ENCODE data around the gene FAM114A1. TPM values are rescaled to one million over a fixed set of nuclear protein-coding genes. Genes with fewer than 3 reads are reported as not detected.

The FAM114A1 gene
- total RNA-seq, 1 experiment from 2014 or later: 89.1 TPM

DNA sequence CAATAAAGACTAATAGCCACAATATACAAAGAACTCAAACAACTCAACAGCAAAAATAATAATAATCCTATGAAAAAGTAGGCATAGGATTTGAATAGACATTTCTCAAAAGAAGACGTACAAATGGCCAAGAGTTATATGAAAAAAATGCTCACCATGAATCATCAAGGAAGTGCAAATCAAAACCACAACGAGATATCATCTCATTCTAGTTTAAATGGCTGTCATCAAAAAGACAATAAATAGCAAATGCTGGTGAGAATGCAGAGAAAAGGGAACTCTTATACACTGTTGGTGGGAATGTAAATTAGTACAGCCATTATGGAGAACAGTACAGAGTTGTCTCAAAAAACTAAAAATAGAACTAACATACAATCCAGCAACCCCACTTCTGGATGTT is 29.8 kb upstream of the FAM114A1 start:
- no peak for DNase-seq (ENCODE audit: low read depth in 1 of 2, low spot score in 2 of 2)
- Histone ChIP-seq H3K9me3 (replicated peaks) (no peaks in the 10 kb centered on the region), H3K27ac (no peak overlapping the region), H3K36me3 (no peaks in the 10 kb centered on the region), H3K27me3 (replicated peaks) (no peaks in the 10 kb centered on the region), H3K4me1 (replicated peaks) (peaks cover 10% of the 10 kb centered on the region), H3K4me3 (no peak overlapping the region)

DNA sequence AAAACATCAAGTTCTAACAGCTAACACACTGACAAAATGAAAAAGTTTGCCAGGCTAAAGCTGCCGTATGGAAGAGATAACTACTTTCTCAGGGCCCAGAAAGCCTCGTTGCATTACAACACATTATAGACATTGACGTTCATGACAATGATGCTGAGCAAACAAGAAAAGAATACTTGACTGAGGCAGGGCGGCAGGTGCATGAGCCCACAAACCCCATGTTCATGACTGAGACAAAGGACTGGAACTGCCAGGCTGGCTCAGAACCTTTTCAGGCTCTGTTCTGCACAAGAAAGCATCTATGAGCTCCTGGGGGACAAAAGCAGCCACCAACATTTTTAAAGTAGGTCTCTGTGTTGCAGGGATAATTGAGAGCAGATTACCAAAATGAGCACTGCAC is 24.6 kb upstream of the FAM114A1 start:
- H3K27ac ChIP-seq: no peak overlapping the region
- no peaks in the 10 kb centered on the region for H3K9me3 ChIP-seq (replicated peaks)
- H3K4me1 ChIP-seq (replicated peaks): peaks cover 5% of the 10 kb centered on the region
- no peak for DNase-seq (ENCODE audit: low read depth in 1 of 2, low spot score in 2 of 2)
- no peaks in the 10 kb centered on the region for H3K27me3 ChIP-seq (replicated peaks)
- no peaks in the 10 kb centered on the region for H3K36me3 ChIP-seq
- H3K4me3 ChIP-seq: no peak overlapping the region

DNA sequence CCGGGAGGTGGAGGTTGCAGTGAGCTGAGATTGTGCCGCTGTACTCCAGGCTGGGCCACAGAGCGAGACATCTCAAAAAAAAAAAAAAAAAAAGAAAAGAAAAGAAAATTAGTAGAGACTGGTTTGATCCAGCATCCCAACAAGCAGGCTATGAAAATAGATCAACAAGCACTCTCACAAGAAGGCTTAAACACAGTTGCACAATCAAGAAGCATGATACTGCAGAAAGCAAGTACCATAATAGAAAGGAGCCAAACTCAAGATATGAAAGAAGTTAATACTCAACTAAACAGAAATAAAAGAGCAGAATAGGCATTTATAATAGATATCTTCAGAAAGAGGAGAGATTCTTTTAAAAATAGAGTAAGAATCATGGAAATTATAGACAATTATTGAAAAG is 21.6 kb upstream of the FAM114A1 start:
- Histone ChIP-seq H3K4me3 (no peak overlapping the region), H3K36me3 (no peaks in the 10 kb centered on the region), H3K27me3 (replicated peaks) (no peaks in the 10 kb centered on the region), H3K27ac (no peak overlapping the region), H3K9me3 (replicated peaks) (no peaks in the 10 kb centered on the region), H3K4me1 (replicated peaks) (no peaks in the 10 kb centered on the region)
- DNase-seq (ENCODE audit: low read depth in 1 of 2, low spot score in 2 of 2): no peak

DNA sequence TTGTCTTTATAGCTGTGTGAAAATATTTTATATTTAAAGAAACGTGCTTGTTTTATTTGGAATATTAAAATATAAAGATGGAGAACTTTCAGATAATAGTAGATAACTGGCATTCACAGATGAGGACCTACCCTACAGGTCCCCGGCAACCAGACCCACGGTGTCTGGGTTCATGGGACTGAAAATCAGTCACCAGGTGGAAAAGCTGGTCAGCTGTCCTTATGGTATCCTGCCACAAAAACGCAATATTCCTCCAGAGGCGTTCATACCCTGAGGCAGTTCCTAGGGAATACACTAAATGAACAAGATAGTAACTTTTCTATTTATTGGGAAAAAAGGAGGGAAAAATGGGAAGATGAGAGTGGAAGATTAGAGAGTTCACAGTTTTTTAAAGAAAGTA is 12.1 kb upstream of the FAM114A1 start:
- Histone ChIP-seq H3K9me3 (replicated peaks) (no peaks in the 10 kb centered on the region), H3K4me3 (no peak overlapping the region), H3K27ac (no peak overlapping the region), H3K4me1 (replicated peaks) (peaks cover 15% of the 10 kb centered on the region), H3K27me3 (replicated peaks) (no peaks in the 10 kb centered on the region), H3K36me3 (no peaks in the 10 kb centered on the region)
- DNase-seq (ENCODE audit: low read depth in 1 of 2, low spot score in 2 of 2): no peak

DNA sequence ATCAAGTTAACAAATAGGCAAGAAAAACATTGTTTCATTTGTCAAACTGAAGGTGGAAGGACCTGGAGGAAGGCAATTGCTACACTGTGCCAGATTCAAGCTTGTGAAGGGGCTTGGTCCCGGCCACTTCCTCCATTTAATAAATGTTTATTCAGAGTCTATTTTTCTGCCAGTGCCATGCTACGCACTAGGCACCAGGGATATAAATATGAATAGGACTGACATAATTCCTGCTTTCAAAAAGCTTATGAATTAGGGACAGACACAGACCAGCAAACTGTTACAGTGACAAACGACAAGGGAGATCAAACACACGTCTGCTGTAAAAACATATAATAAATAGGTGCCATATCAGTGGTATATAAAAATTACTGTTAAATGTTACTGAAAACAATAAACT is 11.6 kb upstream of the FAM114A1 start:
- Histone ChIP-seq H3K4me1 (replicated peaks) (peaks cover 15% of the 10 kb centered on the region), H3K36me3 (no peaks in the 10 kb centered on the region), H3K9me3 (replicated peaks) (no peaks in the 10 kb centered on the region), H3K27ac (no peak overlapping the region), H3K4me3 (peak overlapping the region; percentile 26), H3K27me3 (replicated peaks) (no peaks in the 10 kb centered on the region)
- no peak for DNase-seq (ENCODE audit: low read depth in 1 of 2, low spot score in 2 of 2)

DNA sequence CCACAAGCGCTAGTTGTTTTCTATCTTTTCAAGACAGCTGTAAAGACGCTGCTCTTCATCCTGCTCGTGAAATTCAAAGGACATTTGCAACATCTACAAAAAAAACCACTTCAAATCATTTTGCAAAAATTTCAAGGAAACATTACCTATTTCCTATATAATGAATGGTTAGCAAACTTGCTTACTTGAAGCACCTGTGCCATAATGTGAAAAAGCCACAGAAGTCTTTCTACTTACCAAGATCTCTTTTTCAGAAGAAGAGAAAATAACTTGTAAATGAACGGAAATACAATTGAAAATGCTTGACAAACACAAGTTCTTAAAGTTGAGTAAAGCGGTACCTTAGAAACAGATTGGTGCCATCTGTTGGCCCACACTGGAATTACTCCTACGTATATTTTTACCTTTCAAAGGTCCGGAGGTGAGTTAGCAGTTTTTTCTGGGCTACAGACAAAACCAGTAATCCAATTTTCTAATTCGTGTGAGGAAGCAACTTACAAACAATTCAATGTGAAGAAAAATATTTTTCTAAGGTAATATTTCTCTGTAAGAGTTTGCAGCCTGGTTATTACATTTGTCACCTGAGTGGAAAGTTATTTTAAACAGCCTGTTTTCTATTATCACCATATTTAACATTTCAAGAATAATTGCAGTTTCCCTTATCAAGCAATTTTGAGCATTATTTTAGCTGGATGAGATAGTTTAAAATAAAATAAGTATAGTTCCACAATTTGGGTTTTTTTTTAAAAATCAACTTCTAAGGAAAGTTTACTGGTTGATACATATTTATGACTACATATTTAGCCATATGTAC is 10.9 kb upstream of the FAM114A1 start, which contains the start of gene TLR6:
TSS of gene TLR6 (minus strand) at position 294 of the 814 bp plus-strand sequence. CDS start 27,344 bp downstream, outside the sequence.
- Histone ChIP-seq H3K4me1 (replicated peaks) (peaks cover 15% of the 10 kb centered on the region), H3K27ac (peak within 1 kb of the TSS; percentile 82), H3K4me3 (peak within 1 kb of the TSS; percentile 26), H3K36me3 (no peaks in the 10 kb centered on the region), H3K27me3 (replicated peaks) (no peaks in the 10 kb centered on the region), H3K9me3 (replicated peaks) (no peaks in the 10 kb centered on the region)
- peak; percentile 47 to 63 for DNase-seq (ENCODE audit: low read depth in 1 of 2, low spot score in 2 of 2)

DNA sequence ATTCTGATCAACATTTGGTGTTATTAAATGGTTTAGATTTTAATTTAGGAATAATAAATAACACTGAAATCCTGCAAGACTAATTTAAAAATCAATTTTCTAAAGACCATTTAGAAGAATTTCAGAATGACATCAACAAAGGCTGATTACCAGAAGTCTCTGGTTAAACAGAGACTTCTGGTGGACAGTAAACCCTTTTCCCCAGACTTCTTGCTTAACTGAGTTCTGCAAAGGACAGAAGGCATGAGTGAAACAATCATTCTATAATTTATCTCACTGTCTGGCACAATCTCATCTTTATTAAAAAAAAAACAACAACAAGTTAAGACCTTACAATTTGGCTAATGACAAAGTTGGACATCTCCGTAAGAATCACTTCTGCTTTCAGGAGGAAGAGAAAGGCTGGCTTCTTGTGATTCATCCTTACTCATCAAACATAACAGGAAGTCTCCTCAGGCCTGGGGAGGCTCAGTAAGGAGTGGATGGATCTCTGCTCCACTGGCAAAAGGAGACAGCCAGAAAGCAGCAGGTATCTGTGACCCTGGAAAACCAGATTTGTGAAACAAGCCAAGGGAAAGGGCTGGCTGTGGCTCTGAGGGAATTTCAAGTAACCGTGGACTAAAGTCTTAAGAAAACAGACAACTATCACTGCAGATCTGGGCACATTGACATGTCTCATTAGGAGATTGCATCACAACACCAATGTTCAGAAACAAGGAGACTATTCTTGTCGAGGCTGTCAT is 10.1 kb upstream of the FAM114A1 start:
- H3K9me3 ChIP-seq (replicated peaks): no peaks in the 10 kb centered on the region

DNA sequence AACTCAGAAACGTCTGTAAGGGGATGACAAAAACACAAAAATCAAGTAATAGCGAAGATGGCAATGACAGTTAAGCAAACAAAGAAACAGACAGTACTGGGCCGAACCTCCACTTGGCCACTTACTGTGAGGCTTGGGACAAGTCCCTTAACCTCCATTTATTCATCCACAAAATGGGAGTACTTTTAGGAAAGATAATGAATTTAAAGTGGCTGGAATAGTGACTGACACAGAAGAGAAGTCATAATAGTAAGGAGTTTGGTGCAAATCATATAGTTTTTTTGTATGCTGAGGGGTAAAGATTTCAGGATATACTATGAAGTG is 9.5 kb upstream of the FAM114A1 start:
- Histone ChIP-seq H3K4me1 (replicated peaks) (peaks cover 15% of the 10 kb centered on the region), H3K36me3 (no peaks in the 10 kb centered on the region), H3K27ac (peak overlapping the region; percentile 82), H3K4me3 (no peak overlapping the region), H3K9me3 (replicated peaks) (no peaks in the 10 kb centered on the region), H3K27me3 (replicated peaks) (no peaks in the 10 kb centered on the region)
- no peak for DNase-seq (ENCODE audit: low read depth in 1 of 2, low spot score in 2 of 2)

More for the DNA sequence above, 10.1 kb upstream of the FAM114A1 start:
- H3K27me3 ChIP-seq (replicated peaks): no peaks in the 10 kb centered on the region
- H3K36me3 ChIP-seq: no peaks in the 10 kb centered on the region
- no peak overlapping the region for H3K4me3 ChIP-seq
- H3K4me1 ChIP-seq (replicated peaks): peaks cover 15% of the 10 kb centered on the region
- DNase-seq (ENCODE audit: low read depth in 1 of 2, low spot score in 2 of 2): peak; percentile 61 to 81
- peak overlapping the region; percentile 82 for H3K27ac ChIP-seq

DNA sequence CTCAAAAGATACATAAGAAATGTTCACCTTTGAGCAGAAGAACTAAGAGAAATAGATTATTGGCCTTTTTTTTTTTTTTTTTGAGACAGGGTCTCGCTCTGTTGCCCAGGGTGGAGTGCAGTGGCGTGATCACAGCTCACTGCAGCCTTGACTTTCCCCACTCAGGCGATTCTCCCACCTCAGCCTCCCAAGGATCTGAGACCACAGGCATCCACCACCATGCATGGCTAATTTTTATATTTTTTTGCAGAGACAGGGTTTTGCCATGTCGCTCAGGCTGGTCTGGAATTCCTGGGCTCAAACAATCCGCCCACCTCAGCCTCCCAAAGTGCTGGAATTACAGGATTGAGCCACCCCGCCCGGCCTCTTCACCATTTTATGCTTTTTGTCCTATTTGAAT is 8.1 kb upstream of the FAM114A1 start:
- H3K36me3 ChIP-seq: no peaks in the 10 kb centered on the region
- no peak overlapping the region for H3K27ac ChIP-seq
- peaks cover 15% of the 10 kb centered on the region for H3K4me1 ChIP-seq (replicated peaks)
- no peak overlapping the region for H3K4me3 ChIP-seq
- no peaks in the 10 kb centered on the region for H3K9me3 ChIP-seq (replicated peaks)
- DNase-seq (ENCODE audit: low read depth in 1 of 2, low spot score in 2 of 2): no peak
- H3K27me3 ChIP-seq (replicated peaks): no peaks in the 10 kb centered on the region

DNA sequence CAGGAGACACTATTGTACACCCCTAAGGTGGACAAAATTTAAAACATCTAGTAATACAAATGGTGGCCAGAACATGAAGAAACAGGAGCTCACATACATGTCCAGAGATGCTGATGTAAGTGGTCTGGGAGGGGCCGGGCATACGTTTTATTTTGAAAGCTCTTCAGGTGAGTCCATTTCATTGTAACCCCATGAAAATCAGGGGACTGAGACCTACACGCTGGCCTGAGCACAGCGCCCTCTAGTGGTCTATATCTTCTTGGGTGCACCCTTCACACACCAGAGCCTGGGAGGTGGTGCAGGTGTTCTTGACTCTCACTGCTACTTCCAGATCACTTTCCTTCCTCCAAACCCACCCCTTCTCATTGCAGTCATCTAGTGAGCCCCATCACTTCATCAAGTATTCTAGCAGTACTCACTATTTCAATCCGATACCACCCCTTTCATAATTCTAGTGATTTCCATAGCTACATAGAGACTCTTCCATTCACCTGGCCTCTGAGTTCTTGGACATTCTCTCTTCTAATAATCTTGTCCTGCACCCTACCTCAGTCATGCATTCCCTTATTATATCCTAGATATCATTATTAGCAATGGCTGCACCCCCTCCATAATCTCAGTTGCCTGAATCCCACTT is 6.7 kb upstream of the FAM114A1 start:
- no peak overlapping the region for H3K4me3 ChIP-seq
- H3K36me3 ChIP-seq: no peaks in the 10 kb centered on the region
- peaks cover 15% of the 10 kb centered on the region for H3K4me1 ChIP-seq (replicated peaks)
- no peak overlapping the region for H3K27ac ChIP-seq
- DNase-seq (ENCODE audit: low read depth in 1 of 2, low spot score in 2 of 2): no peak
- no peaks in the 10 kb centered on the region for H3K27me3 ChIP-seq (replicated peaks)
- H3K9me3 ChIP-seq (replicated peaks): no peaks in the 10 kb centered on the region

DNA sequence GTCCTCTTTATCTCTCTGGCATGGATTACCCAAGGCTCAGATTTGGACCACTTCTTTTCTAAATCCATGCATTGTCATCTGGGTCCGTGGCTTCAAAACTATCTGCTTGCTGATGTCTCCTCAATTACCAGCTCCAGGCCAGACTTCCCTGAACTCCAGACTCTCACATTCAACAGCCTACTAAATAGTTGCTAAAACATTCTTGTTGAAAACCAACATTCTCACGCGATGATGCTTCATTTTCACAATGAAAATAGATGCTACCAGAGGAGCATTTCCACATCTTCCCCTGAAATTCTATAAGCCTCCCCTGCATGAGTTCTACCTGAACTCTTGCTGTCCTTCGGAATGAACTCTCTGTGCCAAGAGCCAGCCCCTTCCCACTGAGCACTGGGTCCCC is 5.8 kb upstream of the FAM114A1 start:
- Histone ChIP-seq H3K4me3 (no peak overlapping the region), H3K27me3 (replicated peaks) (no peaks in the 10 kb centered on the region), H3K9me3 (replicated peaks) (no peaks in the 10 kb centered on the region), H3K4me1 (replicated peaks) (peaks cover 17% of the 10 kb centered on the region), H3K27ac (no peak overlapping the region), H3K36me3 (no peaks in the 10 kb centered on the region)
- DNase-seq (ENCODE audit: low read depth in 1 of 2, low spot score in 2 of 2): no peak

DNA sequence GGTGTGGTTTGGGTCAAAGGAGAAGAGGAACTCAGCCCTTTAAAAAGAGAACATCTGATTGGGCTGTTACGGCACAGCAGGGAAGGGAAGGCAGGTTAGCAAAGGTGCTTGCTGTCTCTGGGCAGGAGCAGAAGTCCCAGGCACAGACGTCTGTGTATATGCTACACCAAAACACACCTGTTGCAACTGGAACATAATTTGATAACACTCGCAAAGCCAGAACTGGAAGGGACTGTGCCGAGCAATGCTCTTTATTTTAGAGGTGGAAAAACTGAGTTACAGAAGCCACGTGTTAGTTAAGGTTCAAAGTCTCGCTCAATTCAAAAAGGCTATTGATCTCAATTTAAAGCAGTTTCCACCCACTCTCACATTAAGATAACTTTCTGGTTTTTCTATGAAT is 2.2 kb upstream of the FAM114A1 start:
- Histone ChIP-seq H3K27me3 (replicated peaks) (no peaks in the 10 kb centered on the region), H3K27ac (no peak overlapping the region), H3K9me3 (replicated peaks) (no peaks in the 10 kb centered on the region), H3K36me3 (peaks cover 5% of the 10 kb centered on the region), H3K4me1 (replicated peaks) (peaks cover 14% of the 10 kb centered on the region), H3K4me3 (no peak overlapping the region)
- DNase-seq (ENCODE audit: low read depth in 1 of 2, low spot score in 2 of 2): no peak

DNA sequence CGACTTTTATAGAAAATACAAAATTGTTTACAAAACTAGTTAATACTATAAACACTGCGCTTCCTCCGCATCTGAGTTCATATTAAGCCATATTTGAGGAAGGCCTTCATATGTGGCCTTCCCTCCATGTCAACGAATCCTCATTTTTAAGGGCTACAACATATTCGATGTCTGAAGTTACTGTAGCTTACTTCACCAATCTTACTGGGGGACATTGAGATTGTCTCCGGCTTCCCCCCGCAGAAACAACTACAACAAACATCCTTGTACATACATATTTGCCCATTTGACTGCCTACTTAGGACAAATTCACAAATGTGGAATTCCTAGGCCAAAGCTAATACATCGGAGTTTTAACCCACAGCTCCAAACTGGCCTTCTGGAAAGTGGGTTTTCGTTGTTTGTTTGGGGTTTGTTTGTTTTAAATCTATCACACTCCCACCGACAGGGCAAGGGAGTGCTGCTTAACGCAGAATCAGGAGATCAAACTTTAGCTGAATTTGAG is 581 bp upstream of the FAM114A1 start:
- H3K4me3 ChIP-seq: peak overlapping the region; percentile 63
- H3K27me3 ChIP-seq (replicated peaks): no peaks in the 10 kb centered on the region
- peaks cover 16% of the 10 kb centered on the region for H3K4me1 ChIP-seq (replicated peaks)
- no peak for DNase-seq (ENCODE audit: low read depth in 1 of 2, low spot score in 2 of 2)
- peaks cover 13% of the 10 kb centered on the region for H3K36me3 ChIP-seq
- no peaks in the 10 kb centered on the region for H3K9me3 ChIP-seq (replicated peaks)
- H3K27ac ChIP-seq: peak overlapping the region; percentile 82
